SJCRH30 (cell line): Measurements from ENCODE around the gene PXYLP1. TPM values are rescaled to one million over a fixed set of nuclear protein-coding genes. Genes with fewer than 3 reads are reported as not detected.

Source experiments
- DNase-seq, 2 experiments: peaks; one replicate each; pipeline ENCODE4 v3.0.0-alpha.2; 2015 to 2020
- H3K27ac ChIP-seq: fragments of 250-450 bp; sonication (Bioruptor Pico); 2 replicates; pipeline ENCODE4 v1.5.1; 2020; ENCODE audit warnings: mild to moderate bottlenecking, moderate library complexity
- H3K27me3 ChIP-seq: fragments of 250-450 bp; sonication (Bioruptor Pico); 2 replicates; pipeline ENCODE4 v1.5.1; 2020; ENCODE audit warnings: mild to moderate bottlenecking, moderate library complexity
- H3K36me3 ChIP-seq: fragments of 250-450 bp; sonication (Bioruptor Pico); 2 replicates; pipeline ENCODE4 v1.5.1; 2020; ENCODE audit warnings: mild to moderate bottlenecking, moderate library complexity
- H3K4me1 ChIP-seq: fragments of 250-450 bp; sonication (Bioruptor Pico); 2 replicates; pipeline ENCODE4 v1.5.1; 2020; ENCODE audit warnings: mild to moderate bottlenecking, moderate library complexity
- H3K4me3 ChIP-seq: fragments of 250-450 bp; sonication (Bioruptor Pico); 2 replicates; pipeline ENCODE4 v1.5.1; 2020; ENCODE audit warnings: mild to moderate bottlenecking, moderate library complexity
- H3K9me3 ChIP-seq: fragments of 250-450 bp; sonication (Bioruptor Pico); replicated peaks from 2 replicates; pipeline ENCODE4 v1.5.1; 2020; ENCODE audit warnings: mild to moderate bottlenecking, moderate library complexity
- total RNA-seq: library from RNA; depleted of rRNA; stranded (reverse); fragments of >200 nt; shearing (Covaris generic); gene quantifications from 2 replicates; pipeline ENCODE4 v1.2.3, GENCODE V29; 2014

PXYLP1 gene
- total RNA-seq, 1 experiment from 2014 or later = 24.9 TPM

- H3K4me1 ChIP-seq = no peaks in the 10 kb centered on the region
- H3K4me3 ChIP-seq = no peak overlapping the region
- H3K36me3 ChIP-seq = no peaks in the 10 kb centered on the region
- no peaks in the 10 kb centered on the region for H3K9me3 ChIP-seq
- H3K27ac ChIP-seq = no peak overlapping the region
- no peak for DNase-seq
- H3K27me3 ChIP-seq = no peaks in the 10 kb centered on the region
These were observed 36.0 kb downstream of the PXYLP1 start for GRCh38 chr3:141267629-141268028.

GRCh38 chr3:141268306-141268705 is 36.7 kb downstream of the PXYLP1 start:
- H3K4me3 ChIP-seq = no peak overlapping the region
- no peaks in the 10 kb centered on the region for H3K27me3 ChIP-seq
- no peaks in the 10 kb centered on the region for H3K36me3 ChIP-seq
- DNase-seq = no peak
- no peaks in the 10 kb centered on the region for H3K9me3 ChIP-seq
- no peaks in the 10 kb centered on the region for H3K4me1 ChIP-seq
- H3K27ac ChIP-seq = no peak overlapping the region

- Histone ChIP-seq H3K9me3 (no peaks in the 10 kb centered on the region), H3K4me3 (no peak overlapping the region), H3K4me1 (no peaks in the 10 kb centered on the region), H3K27ac (no peak overlapping the region), H3K36me3 (no peaks in the 10 kb centered on the region), H3K27me3 (no peaks in the 10 kb centered on the region)
- DNase-seq = no peak
These were observed 37.2 kb downstream of the PXYLP1 start for GRCh38 chr3:141268791-141269190.

GRCh38 chr3:141269961-141270360 is 38.3 kb downstream of the PXYLP1 start:
- no peaks in the 10 kb centered on the region for H3K36me3 ChIP-seq
- peaks cover 6% of the 10 kb centered on the region; the same call in 1 of the 2 replicates for H3K4me1 ChIP-seq
- no peak overlapping the region for H3K27ac ChIP-seq
- no peak for DNase-seq
- H3K9me3 ChIP-seq = no peaks in the 10 kb centered on the region
- no peak overlapping the region for H3K4me3 ChIP-seq
- no peaks in the 10 kb centered on the region for H3K27me3 ChIP-seq

GRCh38 chr3:141271279-141272030 is 39.8 kb downstream of the PXYLP1 start:
- Histone ChIP-seq H3K27me3 (no peaks in the 10 kb centered on the region), H3K4me3 (no peak overlapping the region), H3K9me3 (no peaks in the 10 kb centered on the region), H3K27ac (no peak overlapping the region), H3K36me3 (no peaks in the 10 kb centered on the region), H3K4me1 (peaks cover 6% of the 10 kb centered on the region; the same call in 1 of the 2 replicates)
- no peak for DNase-seq

- Histone ChIP-seq H3K36me3 (no peaks in the 10 kb centered on the region), H3K4me1 (peaks cover 6% of the 10 kb centered on the region; the same call in 1 of the 2 replicates), H3K9me3 (no peaks in the 10 kb centered on the region), H3K27me3 (no peaks in the 10 kb centered on the region), H3K27ac (no peak overlapping the region), H3K4me3 (no peak overlapping the region)
- no peak for DNase-seq
These were observed 41.5 kb downstream of the PXYLP1 start for GRCh38 chr3:141272906-141273662.

GRCh38 chr3:141273700-141274410 is 42.2 kb downstream of the PXYLP1 start:
- H3K36me3 ChIP-seq = no peaks in the 10 kb centered on the region
- H3K4me1 ChIP-seq = peaks cover 6% of the 10 kb centered on the region; the same call in 1 of the 2 replicates
- no peaks in the 10 kb centered on the region for H3K9me3 ChIP-seq
- H3K27ac ChIP-seq = no peak overlapping the region
- no peaks in the 10 kb centered on the region for H3K27me3 ChIP-seq
- no peak for DNase-seq
- no peak overlapping the region for H3K4me3 ChIP-seq

GRCh38 chr3:141274411-141275031 is 42.9 kb downstream of the PXYLP1 start:
- Histone ChIP-seq H3K9me3 (no peaks in the 10 kb centered on the region), H3K4me3 (no peak overlapping the region), H3K27ac (no peak overlapping the region), H3K36me3 (no peaks in the 10 kb centered on the region), H3K27me3 (no peaks in the 10 kb centered on the region), H3K4me1 (peaks cover 6% of the 10 kb centered on the region; the same call in 1 of the 2 replicates)
- DNase-seq = no peak

GRCh38 chr3:141275032-141275422 is 43.4 kb downstream of the PXYLP1 start:
- Histone ChIP-seq H3K9me3 (no peaks in the 10 kb centered on the region), H3K36me3 (no peaks in the 10 kb centered on the region), H3K27me3 (no peaks in the 10 kb centered on the region), H3K4me3 (no peak overlapping the region), H3K27ac (no peak overlapping the region), H3K4me1 (peaks cover 6% of the 10 kb centered on the region; the same call in 1 of the 2 replicates)
- peak; percentile 22 to 36 for DNase-seq

GRCh38 chr3:141275511-141275910 is 43.9 kb downstream of the PXYLP1 start:
- peaks cover 6% of the 10 kb centered on the region; the same call in 1 of the 2 replicates for H3K4me1 ChIP-seq
- no peak overlapping the region for H3K27ac ChIP-seq
- no peak overlapping the region for H3K4me3 ChIP-seq
- H3K9me3 ChIP-seq = no peaks in the 10 kb centered on the region
- no peak for DNase-seq
- no peaks in the 10 kb centered on the region for H3K27me3 ChIP-seq
- H3K36me3 ChIP-seq = no peaks in the 10 kb centered on the region

GRCh38 chr3:141275973-141276372 is 44.3 kb downstream of the PXYLP1 start:
- DNase-seq = no peak
- no peaks in the 10 kb centered on the region for H3K9me3 ChIP-seq
- no peak overlapping the region for H3K4me3 ChIP-seq
- no peaks in the 10 kb centered on the region for H3K36me3 ChIP-seq
- no peaks in the 10 kb centered on the region for H3K27me3 ChIP-seq
- H3K4me1 ChIP-seq = peaks cover 6% of the 10 kb centered on the region; the same call in 1 of the 2 replicates
- no peak overlapping the region for H3K27ac ChIP-seq

GRCh38 chr3:141276398-141276797 is 44.8 kb downstream of the PXYLP1 start:
- H3K4me1 ChIP-seq = peaks cover 6% of the 10 kb centered on the region; the same call in 1 of the 2 replicates
- no peak overlapping the region for H3K27ac ChIP-seq
- no peaks in the 10 kb centered on the region for H3K9me3 ChIP-seq
- DNase-seq = no peak
- no peaks in the 10 kb centered on the region for H3K27me3 ChIP-seq
- H3K36me3 ChIP-seq = no peaks in the 10 kb centered on the region
- no peak overlapping the region for H3K4me3 ChIP-seq

GRCh38 chr3:141277451-141277850 is 45.8 kb downstream of the PXYLP1 start:
- Histone ChIP-seq H3K27ac (no peak overlapping the region), H3K27me3 (no peaks in the 10 kb centered on the region), H3K36me3 (no peaks in the 10 kb centered on the region), H3K4me3 (no peak overlapping the region), H3K4me1 (peaks cover 6% of the 10 kb centered on the region; the same call in 1 of the 2 replicates), H3K9me3 (no peaks in the 10 kb centered on the region)
- no peak for DNase-seq

- no peak overlapping the region for H3K27ac ChIP-seq
- DNase-seq = no peak
- H3K36me3 ChIP-seq = no peaks in the 10 kb centered on the region
- H3K9me3 ChIP-seq = no peaks in the 10 kb centered on the region
- H3K4me3 ChIP-seq = no peak overlapping the region
- no peaks in the 10 kb centered on the region for H3K27me3 ChIP-seq
- H3K4me1 ChIP-seq = peaks cover 6% of the 10 kb centered on the region; the same call in 1 of the 2 replicates
These were observed 46.8 kb downstream of the PXYLP1 start for GRCh38 chr3:141278196-141279076.
